ENCODE data around the gene PCNX2. TPM values are rescaled to one million over a fixed set of nuclear protein-coding genes. Genes with fewer than 3 reads are reported as not detected.

The PCNX2 gene
- total and polyA plus RNA-seq, 5 donors from 2014 or later = 1.6 to 42.3 (median 3.1) TPM

GRCh38 chr1:233063462-233063861, 232.1 kb downstream of the PCNX2 start:
- ATAC-seq (ENCODE audit: low read depth in 2 of 2) = no peak
- H3K27me3 ChIP-seq (ENCODE audit: control insufficient read depth, insufficient read depth, low read length) = no peaks in the 10 kb centered on the region
- no peak overlapping the region for H3K4me3 ChIP-seq (ENCODE audit: low read depth, low read length)
- Mint-ChIP-seq H3K36me3 (peaks cover 26% of the 10 kb centered on the region), H3K4me1 (peaks cover 0 to 2% (median 0%) of the 10 kb centered on the region in 4 donors), H3K4me3 (no peak overlapping the region), H3K9me3 (peaks cover 0 to 2% (median 0%) of the 10 kb centered on the region in 7 donors), H3K27me3 (no peaks in the 10 kb centered on the region), H3K27ac (no peak overlapping the region)
- no peak overlapping the region for H3K27ac ChIP-seq (ENCODE audit: insufficient read depth, low read length, poor library complexity, severe bottlenecking)
- no peaks in the 10 kb centered on the region for H3K4me1 ChIP-seq (ENCODE audit: control insufficient read depth, insufficient read depth, low read length, poor library complexity, severe bottlenecking)
- no peaks in the 10 kb centered on the region for H3K9me3 ChIP-seq (ENCODE audit: control insufficient read depth in 2 of 2, low read length in 2 of 2)
- no peak for DNase-seq
- H3K36me3 ChIP-seq (ENCODE audit: control insufficient read depth, insufficient read depth, low read length) = no peaks in the 10 kb centered on the region

GRCh38 chr1:233061265-233061664, 234.3 kb downstream of the PCNX2 start:
- ATAC-seq (ENCODE audit: low read depth in 2 of 2) (no peak), DNase-seq (no peak)
- H3K27ac Mint-ChIP-seq = no peak overlapping the region
- H3K4me3 Mint-ChIP-seq = no peak overlapping the region
- H3K9me3 Mint-ChIP-seq = no peaks in the 10 kb centered on the region
- Histone ChIP-seq H3K36me3 (ENCODE audit: control insufficient read depth, insufficient read depth, low read length) (no peaks in the 10 kb centered on the region), H3K27ac (ENCODE audit: insufficient read depth, low read length, poor library complexity, severe bottlenecking) (no peak overlapping the region), H3K27me3 (ENCODE audit: control insufficient read depth, insufficient read depth, low read length) (no peaks in the 10 kb centered on the region), H3K4me3 (ENCODE audit: low read depth, low read length) (no peak overlapping the region), H3K9me3 (ENCODE audit: control insufficient read depth in 2 of 2, low read length in 2 of 2) (no peaks in the 10 kb centered on the region), H3K4me1 (ENCODE audit: control insufficient read depth, insufficient read depth, low read length, poor library complexity, severe bottlenecking) (no peaks in the 10 kb centered on the region)
- peaks cover 25% of the 10 kb centered on the region for H3K36me3 Mint-ChIP-seq
- no peaks in the 10 kb centered on the region for H3K27me3 Mint-ChIP-seq
- H3K4me1 Mint-ChIP-seq = peaks cover 0 to 7% (median under 1%) of the 10 kb centered on the region in 4 donors

- H3K27me3 Mint-ChIP-seq = no peaks in the 10 kb centered on the region
- H3K27ac Mint-ChIP-seq = no peak overlapping the region
- peaks cover 27% of the 10 kb centered on the region for H3K36me3 Mint-ChIP-seq
- H3K4me1 ChIP-seq (ENCODE audit: control insufficient read depth, insufficient read depth, low read length, poor library complexity, severe bottlenecking) = no peaks in the 10 kb centered on the region
- H3K9me3 Mint-ChIP-seq = no peaks in the 10 kb centered on the region
- no peak overlapping the region for H3K27ac ChIP-seq (ENCODE audit: insufficient read depth, low read length, poor library complexity, severe bottlenecking)
- no peak overlapping the region for H3K4me3 ChIP-seq (ENCODE audit: low read depth, low read length)
- peaks cover 0 to 9% (median under 1%) of the 10 kb centered on the region in 4 donors for H3K4me1 Mint-ChIP-seq
- no peak overlapping the region for H3K4me3 Mint-ChIP-seq
- no peaks in the 10 kb centered on the region for H3K36me3 ChIP-seq (ENCODE audit: control insufficient read depth, insufficient read depth, low read length)
- H3K27me3 ChIP-seq (ENCODE audit: control insufficient read depth, insufficient read depth, low read length) = no peaks in the 10 kb centered on the region
- no peaks in the 10 kb centered on the region for H3K9me3 ChIP-seq (ENCODE audit: control insufficient read depth in 2 of 2, low read length in 2 of 2)
- ATAC-seq (ENCODE audit: low read depth in 2 of 2) = no peak
- DNase-seq = no peak
These were observed 235.0 kb downstream of the PCNX2 start for GRCh38 chr1:233060461-233060994.

GRCh38 chr1:233057836-233058235, 237.7 kb downstream of the PCNX2 start:
- Histone ChIP-seq H3K4me3 (ENCODE audit: low read depth, low read length) (no peak overlapping the region), H3K36me3 (ENCODE audit: control insufficient read depth, insufficient read depth, low read length) (peaks cover 4% of the 10 kb centered on the region), H3K27me3 (ENCODE audit: control insufficient read depth, insufficient read depth, low read length) (no peaks in the 10 kb centered on the region), H3K9me3 (ENCODE audit: control insufficient read depth in 2 of 2, low read length in 2 of 2) (no peaks in the 10 kb centered on the region), H3K27ac (ENCODE audit: insufficient read depth, low read length, poor library complexity, severe bottlenecking) (no peak overlapping the region), H3K4me1 (ENCODE audit: control insufficient read depth, insufficient read depth, low read length, poor library complexity, severe bottlenecking) (no peaks in the 10 kb centered on the region)
- DNase-seq (no peak), ATAC-seq (ENCODE audit: low read depth in 2 of 2) (no peak)
- H3K36me3 Mint-ChIP-seq = peaks cover 27% of the 10 kb centered on the region
- peaks cover 0 to 9% (median under 1%) of the 10 kb centered on the region in 4 donors for H3K4me1 Mint-ChIP-seq
- no peak overlapping the region for H3K4me3 Mint-ChIP-seq
- H3K9me3 Mint-ChIP-seq = peaks cover 0 to 4% (median under 1%) of the 10 kb centered on the region in 7 donors
- H3K27ac Mint-ChIP-seq = no peak overlapping the region
- H3K27me3 Mint-ChIP-seq = no peaks in the 10 kb centered on the region

- Histone ChIP-seq H3K4me3 (ENCODE audit: low read depth, low read length) (no peak overlapping the region), H3K36me3 (ENCODE audit: control insufficient read depth, insufficient read depth, low read length) (peaks cover 11% of the 10 kb centered on the region), H3K27ac (ENCODE audit: insufficient read depth, low read length, poor library complexity, severe bottlenecking) (no peak overlapping the region), H3K4me1 (ENCODE audit: control insufficient read depth, insufficient read depth, low read length, poor library complexity, severe bottlenecking) (no peaks in the 10 kb centered on the region), H3K27me3 (ENCODE audit: control insufficient read depth, insufficient read depth, low read length) (no peaks in the 10 kb centered on the region), H3K9me3 (ENCODE audit: control insufficient read depth in 2 of 2, low read length in 2 of 2) (no peaks in the 10 kb centered on the region)
- ATAC-seq (ENCODE audit: low read depth in 2 of 2) = no peak
- H3K4me1 Mint-ChIP-seq = peaks cover 0 to 9% (median under 1%) of the 10 kb centered on the region in 4 donors
- peaks cover 0 to 9% (median 1%) of the 10 kb centered on the region in 7 donors for H3K9me3 Mint-ChIP-seq
- H3K36me3 Mint-ChIP-seq = peaks cover 37% of the 10 kb centered on the region
- no peak for DNase-seq
- H3K4me3 Mint-ChIP-seq = no peak overlapping the region
- H3K27me3 Mint-ChIP-seq = no peaks in the 10 kb centered on the region
- peak overlapping the region in 1 of 3 donors; percentile 35 for H3K27ac Mint-ChIP-seq
These were observed 239.5 kb downstream of the PCNX2 start for GRCh38 chr1:233055879-233056641.

- Histone ChIP-seq H3K36me3 (ENCODE audit: control insufficient read depth, insufficient read depth, low read length) (peaks cover 3% of the 10 kb centered on the region), H3K27me3 (ENCODE audit: control insufficient read depth, insufficient read depth, low read length) (no peaks in the 10 kb centered on the region), H3K4me3 (ENCODE audit: low read depth, low read length) (no peak overlapping the region), H3K27ac (ENCODE audit: insufficient read depth, low read length, poor library complexity, severe bottlenecking) (no peak overlapping the region), H3K4me1 (ENCODE audit: control insufficient read depth, insufficient read depth, low read length, poor library complexity, severe bottlenecking) (no peaks in the 10 kb centered on the region), H3K9me3 (ENCODE audit: control insufficient read depth in 2 of 2, low read length in 2 of 2) (no peaks in the 10 kb centered on the region)
- DNase-seq (no peak), ATAC-seq (ENCODE audit: low read depth in 2 of 2) (no peak)
- peaks cover 53% of the 10 kb centered on the region for H3K36me3 Mint-ChIP-seq
- no peaks in the 10 kb centered on the region for H3K27me3 Mint-ChIP-seq
- H3K27ac Mint-ChIP-seq = no peak overlapping the region
- H3K4me3 Mint-ChIP-seq = no peak overlapping the region
- H3K4me1 Mint-ChIP-seq = peaks cover 0 to 12% (median 1%) of the 10 kb centered on the region in 4 donors
- H3K9me3 Mint-ChIP-seq = peaks cover 0 to 19% (median 5%) of the 10 kb centered on the region in 7 donors
These were observed 249.9 kb downstream of the PCNX2 start for GRCh38 chr1:233045588-233045987.

GRCh38 chr1:233042834-233043233, 252.7 kb downstream of the PCNX2 start:
- Mint-ChIP-seq H3K27me3 (no peaks in the 10 kb centered on the region), H3K27ac (no peak overlapping the region), H3K4me3 (no peak overlapping the region), H3K36me3 (peaks cover 38% of the 10 kb centered on the region), H3K9me3 (peaks cover 0 to 5% (median 0%) of the 10 kb centered on the region in 7 donors), H3K4me1 (peaks cover 0 to 6% (median 0%) of the 10 kb centered on the region in 4 donors)
- Histone ChIP-seq H3K27me3 (ENCODE audit: control insufficient read depth, insufficient read depth, low read length) (no peaks in the 10 kb centered on the region), H3K27ac (ENCODE audit: insufficient read depth, low read length, poor library complexity, severe bottlenecking) (no peak overlapping the region), H3K4me3 (ENCODE audit: low read depth, low read length) (no peak overlapping the region), H3K9me3 (ENCODE audit: control insufficient read depth in 2 of 2, low read length in 2 of 2) (no peaks in the 10 kb centered on the region), H3K36me3 (ENCODE audit: control insufficient read depth, insufficient read depth, low read length) (peaks cover 3% of the 10 kb centered on the region), H3K4me1 (ENCODE audit: control insufficient read depth, insufficient read depth, low read length, poor library complexity, severe bottlenecking) (no peaks in the 10 kb centered on the region)
- DNase-seq (no peak), ATAC-seq (ENCODE audit: low read depth in 2 of 2) (no peak)
